ENCODE measurements around the gene SLC3A2. TPM values are rescaled to one million over a fixed set of nuclear protein-coding genes. Genes with fewer than 3 reads are reported as not detected.

SLC3A2 gene
- total RNA-seq, 1 experiment from 2014 or later, result 290 TPM

DNA sequence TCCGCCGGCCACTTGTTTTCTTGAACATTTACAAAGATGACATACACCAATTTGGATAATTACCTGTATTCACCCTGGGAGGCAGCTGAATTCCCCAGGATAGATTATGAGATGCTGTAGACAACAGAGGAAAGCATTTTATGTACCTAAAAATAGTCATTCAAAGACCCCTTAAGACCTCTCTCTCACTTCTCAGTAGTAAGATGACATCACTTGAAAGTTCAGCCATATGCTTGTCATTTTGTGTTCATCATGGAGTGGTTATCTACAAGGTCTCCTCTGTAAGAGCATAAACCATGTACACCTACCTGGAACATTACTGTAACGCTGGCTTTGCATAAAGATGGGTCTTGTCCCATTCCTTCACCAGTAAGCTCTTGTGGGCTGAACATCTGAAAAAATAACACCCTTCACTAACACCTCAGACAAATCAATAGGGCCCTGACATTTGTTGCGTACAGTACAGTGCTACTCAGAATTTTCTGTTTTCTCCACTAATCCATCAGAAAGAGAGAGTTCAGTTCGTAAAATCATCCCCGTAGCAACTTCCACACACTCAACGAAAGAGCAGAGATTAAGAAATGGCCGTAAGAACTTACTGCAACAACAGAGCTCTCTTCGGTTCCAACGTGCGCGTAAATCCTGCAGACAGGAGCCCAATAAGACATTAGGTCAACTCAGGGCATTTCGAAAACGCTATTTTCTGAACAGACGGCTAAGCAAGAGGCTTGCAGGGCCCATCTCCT lies 25.7 kb upstream of the SLC3A2 start:
- H3T11ph ChIP-seq (ENCODE audit: low read length), result no peak overlapping the region
- peaks cover 20% of the 10 kb centered on the region for H3K23me2 ChIP-seq (ENCODE audit: insufficient read length, low read depth, low read length, poor library complexity, severe bottlenecking)
- H2BK12ac ChIP-seq (ENCODE audit: insufficient read length, low read depth, low read length), result no peak overlapping the region
- no peaks in the 10 kb centered on the region; the same call in none of the 2 replicates for H3K4me1 ChIP-seq (ENCODE audit: insufficient read depth, low read length)
- no peak overlapping the region; the same call in 1 of the 2 replicates for H3K4ac ChIP-seq (ENCODE audit: low read depth, low read length)
- H2BK15ac ChIP-seq (ENCODE audit: low read depth, low read length), result no peak overlapping the region
- peak overlapping the region; percentile 98 to 100 (median 99) for H3K27ac Mint-ChIP-seq
- H2BK120ac ChIP-seq (ENCODE audit: low read depth, low read length, poor library complexity, severe bottlenecking), result no peak overlapping the region
- no peaks in the 10 kb centered on the region for H4K20me1 ChIP-seq (ENCODE audit: control insufficient read depth, insufficient read depth, insufficient read length)
- H3K4me1 Mint-ChIP-seq, result peaks cover 43 to 55% of the 10 kb centered on the region in 2 experiments
- peak overlapping the region; percentile 89 for H3K14ac ChIP-seq (ENCODE audit: insufficient read depth, low read length)
- peaks cover 53% of the 10 kb centered on the region for H3K79me2 ChIP-seq (ENCODE audit: insufficient read depth, low read length)
- H3K23ac ChIP-seq (ENCODE audit: insufficient read length, low read depth, low read length), result peak overlapping the region; percentile 0
- no peak overlapping the region for H4K91ac ChIP-seq (ENCODE audit: insufficient read length, low read depth, low read length)
- H2AFZ ChIP-seq (ENCODE audit: low read length), result no peak overlapping the region
- peak overlapping the region; percentile 59 for H3K27ac ChIP-seq (ENCODE audit: insufficient read length, low read depth, low read length)
- H3K56ac ChIP-seq (ENCODE audit: insufficient read length, low read depth, low read length), result peak overlapping the region; percentile 52
- TF ChIP-seq CTCF (conservative IDR thresholded peaks at IDR 0.05), result no peak
- H3K18ac ChIP-seq (ENCODE audit: insufficient read length, low read depth, low read length), result peak overlapping the region; percentile 96
- no peak overlapping the region for H2BK5ac ChIP-seq (ENCODE audit: insufficient read length, low read length)
- no peak overlapping the region for H2BK20ac ChIP-seq (ENCODE audit: low read depth, low read length, poor library complexity, severe bottlenecking)
- peak overlapping the region; percentile 98 for H3K4me2 ChIP-seq (ENCODE audit: insufficient read depth, insufficient read length, low read length)
- no peaks in the 10 kb centered on the region for H3K27me3 ChIP-seq (ENCODE audit: insufficient read depth, low read length)
- no peaks in the 10 kb centered on the region for H3K9me3 ChIP-seq (ENCODE audit: control insufficient read depth, low read depth, low read length)
- H3K9ac ChIP-seq (ENCODE audit: extremely low read depth, insufficient read length, low read length), result peak overlapping the region; percentile 96
- peak overlapping the region; percentile 8 for H4K8ac ChIP-seq (replicated peaks; ENCODE audit: insufficient read length, low read depth, low read length)
- no peak overlapping the region for H2AK5ac ChIP-seq (ENCODE audit: insufficient read length, low read length)
- peaks cover 4% of the 10 kb centered on the region; the same call in 1 of the 2 replicates for H3K27me3 Mint-ChIP-seq (ENCODE audit: low read depth)
- peaks cover 6 to 10% of the 10 kb centered on the region in 2 experiments; a peak in 4 of 5 replicates for H3K9me3 Mint-ChIP-seq
- peaks cover 52 to 69% (median 53%) of the 10 kb centered on the region in 3 experiments for H3K36me3 Mint-ChIP-seq (ENCODE audit: insufficient read depth in 1 of 3, low read depth in 3 of 3)
- peak overlapping the region; percentile 99 for H3K4me3 Mint-ChIP-seq
- H3K79me1 ChIP-seq (ENCODE audit: insufficient read depth, low read depth, low read length, poor library complexity, severe bottlenecking), result no peaks in the 10 kb centered on the region
- peak overlapping the region; percentile 46 for H4K5ac ChIP-seq (ENCODE audit: insufficient read length, low read depth, low read length)
- WGBS (ENCODE audit: extremely low coverage, insufficient read length, low lambda C conversion rate), result no CpG with 5 or more reads among the region's 15 CpGs
- DNase-seq, result no peak

Measured in H9 (cell line).